IMR-90 (cell line): Measurements from ENCODE around the gene SEC24B.

Source experiments
- CHD1 ChIP-seq: IDR thresholded peaks from 2 replicates; pipeline ENCODE4 v1.6.1; 2012; ENCODE audit warnings: low read depth, low read length, improper control_type of control experiment
- POLR2A ChIP-seq: IDR thresholded peaks from 2 replicates; pipeline ENCODE4 v1.6.1; 2012; ENCODE audit warnings: mild to moderate bottlenecking, low read depth, low read length
- TF ChIP-seq, protein P1 (sequence below): conservative IDR thresholded peaks from 2 replicates; pipeline ENCODE4 v1.5.1; 2012; ENCODE audit warnings: mild to moderate bottlenecking, low read depth, low read length, improper control_type of control experiment

- TF ChIP-seq POLR2A (no peak), CHD1 (no peak)
- TF ChIP-seq, protein P1, sequence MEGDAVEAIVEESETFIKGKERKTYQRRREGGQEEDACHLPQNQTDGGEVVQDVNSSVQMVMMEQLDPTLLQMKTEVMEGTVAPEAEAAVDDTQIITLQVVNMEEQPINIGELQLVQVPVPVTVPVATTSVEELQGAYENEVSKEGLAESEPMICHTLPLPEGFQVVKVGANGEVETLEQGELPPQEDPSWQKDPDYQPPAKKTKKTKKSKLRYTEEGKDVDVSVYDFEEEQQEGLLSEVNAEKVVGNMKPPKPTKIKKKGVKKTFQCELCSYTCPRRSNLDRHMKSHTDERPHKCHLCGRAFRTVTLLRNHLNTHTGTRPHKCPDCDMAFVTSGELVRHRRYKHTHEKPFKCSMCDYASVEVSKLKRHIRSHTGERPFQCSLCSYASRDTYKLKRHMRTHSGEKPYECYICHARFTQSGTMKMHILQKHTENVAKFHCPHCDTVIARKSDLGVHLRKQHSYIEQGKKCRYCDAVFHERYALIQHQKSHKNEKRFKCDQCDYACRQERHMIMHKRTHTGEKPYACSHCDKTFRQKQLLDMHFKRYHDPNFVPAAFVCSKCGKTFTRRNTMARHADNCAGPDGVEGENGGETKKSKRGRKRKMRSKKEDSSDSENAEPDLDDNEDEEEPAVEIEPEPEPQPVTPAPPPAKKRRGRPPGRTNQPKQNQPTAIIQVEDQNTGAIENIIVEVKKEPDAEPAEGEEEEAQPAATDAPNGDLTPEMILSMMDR: no peak
Measured at GRCh38 chr4:109469915-109470314, 36.3 kb downstream of the SEC24B start.
